Activated CD4-positive, alpha-beta T cell treated with anti-CD3 and anti-CD28 coated beads, Interleukin-10, Interleukin-2, amounts not matched to agents 100 ng/mL and 50 ng/mL, durations not matched to agents 16 hours and 8 hours (primary cell): ENCODE measurements around the gene RNASE8.

Experiments
- DNase-seq: peaks from one replicate; pipeline ENCODE4 v3.0.0-alpha.2; 2020

Gene RNASE8

GRCh38 chr14:21093769-21094681, 36.4 kb downstream of the RNASE8 start:
- DNase-seq: no peak

DNA sequence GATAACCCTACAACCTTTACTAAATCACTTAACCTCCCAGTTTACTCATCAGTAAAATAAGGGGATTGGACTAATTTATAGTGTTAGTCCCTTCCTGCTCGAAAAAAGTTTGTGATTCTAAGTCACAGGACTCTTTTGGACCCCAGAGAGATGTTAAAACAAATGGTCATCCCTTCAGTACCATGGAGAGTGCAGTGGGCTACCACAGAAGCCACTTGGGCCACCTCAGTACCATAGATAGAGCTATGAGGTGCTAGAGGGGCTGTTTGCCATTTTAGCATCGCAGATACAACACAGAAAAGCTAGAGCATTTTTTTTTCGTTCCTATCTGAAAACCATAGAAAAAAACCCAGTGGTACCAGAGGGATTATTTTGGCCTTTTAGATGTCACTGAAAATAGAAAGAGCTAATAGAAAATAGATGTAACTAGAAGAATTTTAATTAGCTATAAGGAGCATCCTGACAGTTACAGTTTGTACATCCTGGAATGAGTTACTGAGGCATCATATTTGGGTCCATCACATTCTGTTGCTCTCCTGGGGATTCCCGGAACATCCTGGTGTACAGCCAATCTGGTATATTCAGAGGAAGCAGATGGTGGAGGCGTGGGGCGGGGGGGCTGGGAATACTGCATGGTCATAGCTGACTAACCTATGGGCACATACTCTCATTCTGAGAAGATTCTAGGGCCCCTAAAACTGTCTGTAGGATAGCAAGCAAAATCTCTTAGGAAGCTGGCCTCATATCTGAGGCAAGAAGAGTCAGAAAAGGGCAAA, 38.0 kb downstream of the RNASE8 start:
- DNase-seq: no peak

DNA sequence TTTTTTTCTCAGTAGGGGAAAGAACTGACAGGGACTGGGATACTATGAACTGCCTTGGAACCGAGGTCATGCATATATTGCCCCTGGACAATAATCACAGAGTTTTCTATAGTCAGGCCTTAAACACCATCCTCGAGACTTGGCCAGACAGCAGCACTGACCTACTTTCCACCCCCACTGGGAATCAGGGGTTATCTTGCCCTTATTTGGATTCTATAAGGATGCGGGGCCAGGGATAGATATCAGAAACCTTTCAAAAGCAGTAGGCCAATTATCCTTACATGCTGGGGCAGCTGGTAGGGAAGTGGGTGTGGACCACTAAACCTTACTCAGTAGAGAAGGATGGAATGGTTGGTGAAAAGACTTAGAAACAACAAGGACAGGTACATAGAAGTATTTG, 38.8 kb downstream of the RNASE8 start:
- DNase-seq: no peak

DNA sequence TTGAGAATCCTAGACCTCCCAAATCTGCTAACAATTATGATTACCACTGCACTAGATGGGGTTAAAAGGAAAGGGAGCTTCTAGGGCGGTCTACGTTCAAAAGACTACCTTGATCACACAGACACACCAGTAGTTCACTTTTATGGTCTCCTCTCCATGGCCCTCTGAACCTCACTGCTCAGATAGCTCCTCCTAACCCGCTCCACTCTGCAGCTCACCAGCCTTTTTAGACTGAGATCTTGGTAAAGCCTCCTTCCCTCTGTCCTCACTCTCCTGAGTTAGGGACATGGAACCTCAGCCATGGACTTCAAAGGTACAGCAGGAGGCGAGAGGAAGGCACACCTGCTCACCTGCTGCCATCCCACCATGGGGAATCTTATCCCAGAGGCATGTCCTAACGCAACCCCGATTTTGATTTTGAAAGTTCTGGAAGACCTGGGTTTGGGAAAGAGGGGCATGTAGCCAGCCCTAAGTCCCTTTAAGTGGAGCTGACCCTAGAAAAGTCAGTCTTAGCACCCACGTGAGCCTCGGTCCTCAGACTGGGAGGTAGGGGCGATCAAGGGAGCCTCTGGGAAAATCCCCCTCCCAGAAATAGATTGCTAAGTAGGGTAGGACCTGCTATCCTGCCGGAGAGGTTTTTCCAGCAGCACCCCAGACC, 39.5 kb downstream of the RNASE8 start:
- DNase-seq: no peak

- no peak for DNase-seq
Measured at GRCh38 chr14:21097636-21098075, 40.0 kb downstream of the RNASE8 start.

DNA sequence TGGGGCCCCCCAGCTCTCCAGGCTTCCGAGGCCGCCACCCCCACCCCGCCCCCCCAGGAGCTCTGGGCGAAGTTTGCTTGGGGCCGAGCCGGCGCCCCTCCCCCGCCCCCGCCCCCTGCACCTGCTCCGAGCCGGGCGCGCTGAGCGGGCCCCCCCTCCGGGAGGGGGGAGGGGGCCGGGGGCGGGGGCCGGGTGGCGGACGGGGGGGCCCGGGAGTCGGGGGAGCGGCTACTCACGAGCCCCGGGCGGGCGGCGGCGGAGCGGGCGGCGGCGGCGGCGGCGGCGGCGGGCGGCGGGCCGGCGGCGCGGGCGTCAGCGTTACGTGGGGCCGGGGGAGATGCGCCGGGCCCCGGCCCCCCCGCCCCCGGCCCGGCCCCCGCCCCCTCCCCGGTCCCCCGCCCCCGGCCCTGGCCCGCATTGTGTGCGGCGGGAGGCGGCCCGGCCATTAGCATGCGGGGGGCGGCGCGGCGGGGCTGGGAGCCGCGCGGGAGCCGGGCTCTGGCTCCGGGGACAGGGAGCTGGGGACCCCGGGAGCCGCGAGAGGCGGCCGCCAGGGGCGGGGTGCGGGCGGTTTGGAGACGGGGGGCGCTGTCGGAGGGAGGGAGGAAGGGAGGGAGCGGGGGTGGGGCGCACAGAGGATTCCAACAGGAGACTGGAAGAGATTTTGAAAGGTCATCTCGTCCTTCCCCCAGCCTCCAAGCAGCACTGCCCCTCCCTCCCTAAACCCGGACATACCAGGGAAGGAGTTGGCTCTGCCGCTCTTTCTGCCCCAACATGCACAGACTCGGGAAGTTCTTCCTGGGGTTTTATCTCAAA, 40.7 kb downstream of the RNASE8 start, which contains the start of gene ZNF219:
ZNF219 (minus strand) TSS at position 580 of the 816 bp plus-strand sequence. CDS start 5,064 bp downstream, outside the sequence.
- DNase-seq: no peak

GRCh38 chr14:21098892-21099595, 41.4 kb downstream of the RNASE8 start:
- DNase-seq: no peak

DNA sequence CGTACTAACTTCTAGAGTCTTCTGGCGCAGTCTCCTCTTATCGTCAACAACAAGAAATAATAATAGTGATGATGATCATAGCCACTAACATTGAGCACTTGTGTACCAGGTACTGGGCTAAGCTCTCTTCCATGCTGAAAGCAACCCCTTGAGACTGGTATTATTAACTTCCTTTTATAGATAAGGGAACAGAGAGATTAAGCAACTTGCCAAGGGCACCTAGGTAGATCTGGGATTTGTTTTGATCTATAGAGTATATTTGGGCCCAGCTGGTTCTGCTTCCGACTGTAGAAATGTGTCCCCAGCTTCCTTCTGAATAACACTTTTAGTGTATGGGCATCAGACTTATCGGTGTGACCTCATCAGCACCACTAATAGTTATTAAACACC, 42.0 kb downstream of the RNASE8 start:
- no peak for DNase-seq

DNA sequence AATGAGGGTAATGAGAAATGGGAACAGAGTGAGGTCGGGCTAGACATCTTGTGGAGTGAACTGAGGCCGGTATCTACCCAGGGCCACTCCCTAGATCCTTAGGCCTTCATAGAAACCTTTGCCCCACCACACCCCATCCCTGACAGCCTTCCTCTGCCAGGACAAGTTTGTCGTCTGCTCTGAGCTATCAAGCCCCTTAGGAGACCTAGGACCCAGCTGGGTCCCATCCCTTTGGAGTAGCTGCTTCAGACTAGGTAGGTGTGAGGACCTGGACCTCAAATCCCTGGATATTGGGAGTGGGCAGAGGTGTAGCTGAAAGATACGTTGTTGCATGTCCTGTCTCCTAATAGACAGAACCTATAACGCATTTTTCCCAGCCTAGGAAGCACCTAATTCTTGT, 43.3 kb downstream of the RNASE8 start, which contains the start of gene TMEM253:
TMEM253 (plus strand) TSS at position 136 of the 400 bp plus-strand sequence. CDS start 278 bp downstream, outside the sequence.
- DNase-seq: no peak

DNA sequence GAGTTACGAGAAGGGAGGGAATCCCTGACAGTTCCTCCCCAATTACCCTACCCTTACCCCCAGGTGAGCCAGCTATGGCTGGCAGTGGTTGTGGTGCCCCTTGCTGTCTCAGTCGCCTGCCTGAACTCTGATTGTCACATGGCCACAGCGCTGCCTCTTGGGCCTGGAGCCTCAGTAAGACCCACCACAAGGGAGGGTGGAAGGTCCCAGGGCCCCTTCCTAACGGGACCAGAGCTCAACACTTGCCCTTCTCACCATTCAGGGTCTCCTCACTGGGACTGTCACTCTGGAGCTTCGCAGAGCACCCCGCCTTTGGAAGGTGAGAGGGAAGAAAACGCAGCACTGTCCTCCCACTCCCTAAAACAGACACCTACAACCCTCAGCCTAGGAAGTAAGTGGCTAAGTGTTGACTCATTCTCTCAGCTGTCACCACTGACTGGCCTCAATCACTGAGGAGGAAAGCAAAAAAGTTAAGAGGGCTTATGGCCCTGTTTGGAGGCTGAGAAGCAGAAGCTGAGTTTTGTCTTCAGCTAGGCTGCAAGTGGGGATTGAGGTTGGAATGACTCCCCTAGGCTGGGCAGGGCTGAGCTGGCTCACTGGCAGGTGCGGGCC, 44.3 kb downstream of the RNASE8 start:
- DNase-seq: peak; percentile 39

DNA sequence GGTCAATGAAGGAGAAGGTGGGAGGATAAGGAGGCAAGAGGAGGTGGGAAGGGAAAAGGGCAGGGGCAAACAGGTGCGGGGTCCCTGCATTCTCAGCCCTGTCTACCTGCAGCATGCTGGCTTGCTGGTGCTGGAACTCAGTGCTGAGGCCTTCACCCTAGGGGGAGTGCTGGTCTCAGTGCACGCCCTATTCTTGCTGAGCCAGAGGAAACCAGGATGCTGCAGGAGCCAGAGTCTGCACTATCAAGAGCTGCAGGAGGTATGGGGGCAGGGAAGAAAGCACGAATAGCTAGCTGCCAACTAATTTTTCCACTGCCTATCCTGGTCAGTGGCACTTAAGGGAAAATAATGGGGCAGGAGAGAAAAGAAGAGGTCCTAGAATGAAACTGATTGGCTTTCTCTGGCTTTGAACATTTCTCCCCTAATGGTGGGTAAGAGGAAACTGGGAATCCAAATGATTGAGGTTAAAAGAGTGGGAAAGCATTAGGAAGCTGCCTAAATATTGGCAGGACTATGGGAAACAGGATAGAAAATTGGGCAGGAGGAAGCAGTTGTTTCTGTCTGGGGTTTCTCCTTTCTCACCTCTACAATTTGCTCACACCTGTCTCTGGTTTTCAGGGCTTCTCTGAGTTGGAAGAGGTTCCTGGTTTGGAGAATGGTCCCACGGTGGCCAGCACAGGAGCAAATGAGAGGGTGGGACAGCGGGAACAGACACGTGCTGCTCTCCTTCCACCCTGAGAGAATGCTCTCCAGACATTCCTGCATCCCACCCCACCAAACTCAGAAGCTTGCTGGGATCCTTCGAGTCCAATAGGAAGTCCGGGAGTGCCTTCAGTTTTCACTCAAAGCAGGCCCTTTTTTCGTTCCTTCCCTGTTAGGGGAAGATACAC, 45.1 kb downstream of the RNASE8 start:
- DNase-seq: no peak

DNA sequence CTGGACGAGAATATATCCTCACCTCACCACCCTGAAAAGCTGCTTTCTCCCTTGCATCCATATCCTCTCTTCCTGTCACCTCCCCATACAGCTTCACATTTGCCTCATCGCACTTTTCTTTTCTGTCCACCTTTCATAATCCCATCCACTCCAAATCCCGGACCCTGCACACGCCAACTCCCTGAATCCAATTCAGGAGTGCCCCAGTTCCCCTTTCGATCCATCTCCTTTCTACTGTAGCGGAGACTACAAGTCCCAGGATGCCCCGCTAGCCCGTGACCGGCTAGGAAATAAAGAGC, 45.7 kb downstream of the RNASE8 start:
- no peak for DNase-seq

DNA sequence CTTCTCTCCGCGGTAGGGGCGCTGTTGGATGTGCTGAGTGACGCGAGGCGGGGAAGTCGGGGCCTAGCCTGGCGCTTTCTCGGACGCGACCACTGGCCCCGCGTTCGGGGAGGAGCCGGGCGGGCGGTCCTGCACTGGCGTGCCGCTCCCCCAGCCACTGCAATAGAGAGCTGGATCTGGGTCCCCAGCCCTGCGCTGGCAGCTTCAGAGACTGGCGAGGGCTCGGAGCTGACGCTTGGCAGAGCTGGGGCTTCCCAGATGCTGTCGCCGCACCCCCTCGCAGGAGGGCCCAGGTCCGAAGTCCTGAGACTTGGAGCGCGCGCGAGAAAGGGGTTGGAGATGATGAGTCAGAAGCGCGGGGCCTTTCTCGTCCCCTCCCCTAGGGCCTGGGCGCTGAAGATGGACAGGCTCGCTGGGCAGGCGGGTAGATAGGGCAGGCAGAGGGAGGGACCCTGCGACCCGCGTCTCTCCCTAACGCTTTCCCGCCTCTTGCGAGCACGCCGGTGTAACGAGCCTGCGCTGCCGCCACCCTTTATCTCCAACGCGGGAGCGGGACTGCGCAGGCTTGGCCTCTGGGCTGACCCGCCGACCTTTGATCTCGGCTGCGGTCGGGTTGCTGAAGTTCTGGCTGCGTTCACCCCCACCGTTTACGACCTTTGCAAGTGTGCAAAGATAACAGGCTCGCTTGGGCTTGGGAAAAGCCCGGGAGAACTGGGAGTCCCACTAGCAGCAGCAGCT, 46.3 kb downstream of the RNASE8 start:
- peak; percentile 96 for DNase-seq

- peak; percentile 75 for DNase-seq
Measured at GRCh38 chr14:21104448-21105060, 46.9 kb downstream of the RNASE8 start.

- DNase-seq: no peak
Measured at GRCh38 chr14:21105095-21105494, 47.5 kb downstream of the RNASE8 start.

DNA sequence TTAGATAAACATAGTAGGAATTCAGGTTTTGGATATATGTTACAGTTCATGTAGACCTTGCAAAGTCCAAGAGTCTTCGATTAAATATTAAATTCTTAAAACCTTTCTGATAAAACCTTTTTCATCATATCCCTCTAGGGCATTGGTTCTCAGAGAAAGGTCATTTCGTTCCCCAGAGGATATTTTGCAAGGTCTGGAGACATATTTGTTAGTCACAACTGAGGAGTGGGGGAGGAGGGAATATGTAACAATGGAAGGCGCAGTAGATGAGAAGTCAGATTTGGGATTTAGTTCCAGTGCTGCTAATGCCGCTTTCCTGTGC, 48.5 kb downstream of the RNASE8 start:
- no peak for DNase-seq

DNA sequence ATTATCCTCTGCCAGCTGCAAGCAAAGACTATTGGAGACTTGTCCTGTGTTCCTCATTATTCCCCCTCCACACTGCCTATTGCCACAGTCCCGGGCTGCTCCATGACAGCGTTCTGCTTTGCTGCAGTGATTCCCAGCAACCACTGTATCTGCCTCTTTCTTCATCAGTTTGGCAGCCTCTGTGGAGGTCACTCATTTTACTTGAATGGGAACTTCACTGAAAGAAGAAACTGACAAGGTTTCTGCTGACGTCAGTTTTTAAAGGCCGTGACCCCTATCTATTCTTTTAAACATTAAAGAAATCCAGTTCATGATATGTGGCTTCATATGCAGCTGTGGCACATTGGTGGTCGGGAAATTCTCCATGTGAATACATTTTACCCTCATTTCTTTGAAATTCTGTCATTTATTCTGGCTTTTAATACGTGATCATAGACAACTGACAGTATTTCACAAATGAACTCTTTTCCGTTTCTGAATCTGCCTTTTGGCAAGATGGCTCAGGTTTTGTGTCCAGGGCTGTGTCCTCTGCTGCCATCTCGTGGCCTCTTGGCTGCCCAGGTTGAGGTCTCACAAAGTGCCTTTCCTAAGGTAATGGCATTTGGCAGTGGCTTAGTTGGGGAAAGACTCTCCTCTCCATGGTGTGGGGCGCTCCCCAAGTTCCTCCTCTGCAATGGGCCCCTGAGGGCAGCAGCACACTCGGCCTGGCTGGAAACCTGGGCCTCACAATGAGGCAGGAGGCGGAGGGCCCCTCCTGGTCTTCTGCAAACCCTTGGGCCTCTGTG, 49.1 kb downstream of the RNASE8 start:
- DNase-seq: peak; percentile 85

DNA sequence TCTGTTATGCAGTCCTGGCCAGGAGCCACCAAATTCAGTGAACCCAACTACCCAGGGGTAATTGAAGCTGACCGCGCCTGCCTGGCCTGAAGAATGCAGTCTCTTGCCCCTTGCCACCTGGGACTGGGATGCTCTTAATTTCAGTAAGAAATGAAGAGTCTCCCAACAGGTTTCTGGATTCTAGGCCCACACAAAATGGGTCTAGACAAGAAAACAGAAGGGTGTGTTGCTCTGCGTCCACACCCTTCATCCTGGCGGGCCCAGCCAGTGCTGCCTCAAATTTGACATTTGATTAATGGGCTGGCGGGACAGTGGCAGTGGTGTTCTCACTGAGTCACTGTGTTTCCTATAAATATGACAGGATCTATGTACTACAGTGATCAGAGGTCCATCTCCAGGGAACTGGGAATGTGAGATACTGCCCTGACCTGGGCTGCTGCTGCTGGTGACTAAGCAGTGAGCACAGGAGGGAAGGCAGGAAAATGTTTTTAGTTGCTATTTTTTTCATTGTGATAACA, 49.7 kb downstream of the RNASE8 start:
- no peak for DNase-seq
